ENCODE results near the gene SMTN. TPM values are rescaled to one million over a fixed set of nuclear protein-coding genes. Genes with fewer than 3 reads are reported as not detected.
A peak's percentile ranks its signal among the peaks of the same experiment; 100 is the strongest.
"Not testable (repeated sequence)": the region's sequence is repeated elsewhere in the genome, so short reads cannot be mapped to it uniquely, and the experiment has no call there.

Gene SMTN
- total RNA-seq, 6 donors from 2014 or later, result 26.1 to 104 (median 47.3) TPM

GRCh38 chr22:31056986-31057599 is 24.0 kb upstream of the SMTN start:
- 85 to 87% methylated on average over 5 of the region's 5 CpGs for WGBS, 2 donors
- Histone ChIP-seq H3K9me3 (no peaks in the 10 kb centered on the region), H3K27ac (peak overlapping the region in 1 of 4 donors; percentile 67), H3K4me1 (peaks cover 9 to 11% (median 11%) of the 10 kb centered on the region in 4 donors), H3K4me3 (no peak overlapping the region), H3K36me3 (no peaks in the 10 kb centered on the region), H3K27me3 (no peaks in the 10 kb centered on the region)
- DNase-seq, result no peak
- no peak for ATAC-seq (ENCODE audit: low FRiP score in 2 of 2)
- TF ChIP-seq CTCF (IDR thresholded peaks at IDR 0.05) (no peak), EP300 (IDR thresholded peaks at IDR 0.05) (no peak), POLR2A (IDR thresholded peaks at IDR 0.05) (no peak), POLR2AphosphoS5 (IDR thresholded peaks at IDR 0.05) (no peak)

GRCh38 chr22:31059663-31060062 is 21.5 kb upstream of the SMTN start:
- not testable (repeated sequence) for H3K9me3 ChIP-seq; H3K4me3 ChIP-seq; ATAC-seq (ENCODE audit: low FRiP score in 2 of 2); H3K36me3 ChIP-seq; H3K27me3 ChIP-seq; DNase-seq; H3K27ac ChIP-seq
- H3K4me1 ChIP-seq, result peaks cover 5 to 11% (median 9%) of the 10 kb centered on the region in 4 donors
- 67 to 78% methylated on average over 3 to 6 of the region's 6 CpGs for WGBS, 2 donors

- TF ChIP-seq POLR2AphosphoS5 (IDR thresholded peaks at IDR 0.05) (no peak), EP300 (IDR thresholded peaks at IDR 0.05) (no peak), CTCF (IDR thresholded peaks at IDR 0.05) (no peak), POLR2A (IDR thresholded peaks at IDR 0.05) (no peak)
- WGBS, 2 donors, result 80 to 83% methylated on average over 2 of the region's 2 CpGs
- ATAC-seq (ENCODE audit: low FRiP score in 2 of 2), result no peak
Observed at GRCh38 chr22:31062566-31063230, 18.4 kb upstream of the SMTN start.

GRCh38 chr22:31064369-31064768 is 16.7 kb upstream of the SMTN start:
- 94% methylated on average over 6 of the region's 6 CpGs for WGBS, 2 donors
- H3K27ac ChIP-seq, result no peak overlapping the region
- DNase-seq, result no peak
- H3K36me3 ChIP-seq, result no peaks in the 10 kb centered on the region
- ATAC-seq (ENCODE audit: low FRiP score in 2 of 2), result no peak
- no peaks in the 10 kb centered on the region for H3K4me1 ChIP-seq
- peak overlapping the region in 1 of 4 donors; percentile 1 for H3K4me3 ChIP-seq
- TF ChIP-seq CTCF (IDR thresholded peaks at IDR 0.05) (no peak), POLR2AphosphoS5 (IDR thresholded peaks at IDR 0.05) (no peak), EP300 (IDR thresholded peaks at IDR 0.05) (no peak), POLR2A (IDR thresholded peaks at IDR 0.05) (no peak)
- no peaks in the 10 kb centered on the region for H3K9me3 ChIP-seq
- no peaks in the 10 kb centered on the region for H3K27me3 ChIP-seq

More at GRCh38 chr22:31062566-31063230, 18.4 kb upstream of the SMTN start:
- no peaks in the 10 kb centered on the region for H3K27me3 ChIP-seq
- no peaks in the 10 kb centered on the region for H3K36me3 ChIP-seq
- no peak overlapping the region for H3K27ac ChIP-seq
- H3K4me3 ChIP-seq, result no peak overlapping the region
- no peaks in the 10 kb centered on the region for H3K9me3 ChIP-seq
- DNase-seq, result no peak
- H3K4me1 ChIP-seq, result no peaks in the 10 kb centered on the region

GRCh38 chr22:31068970-31069369 is 12.1 kb upstream of the SMTN start:
- Histone ChIP-seq H3K9me3 (no peaks in the 10 kb centered on the region), H3K27me3 (no peaks in the 10 kb centered on the region), H3K4me1 (no peaks in the 10 kb centered on the region), H3K27ac (no peak overlapping the region), H3K36me3 (no peaks in the 10 kb centered on the region), H3K4me3 (no peak overlapping the region)
- no peak for DNase-seq
- ATAC-seq (ENCODE audit: low FRiP score in 2 of 2), result no peak
- no peak for TF ChIP-seq CTCF (IDR thresholded peaks at IDR 0.05)
- no peak for TF ChIP-seq POLR2AphosphoS5 (IDR thresholded peaks at IDR 0.05)
- TF ChIP-seq EP300 (IDR thresholded peaks at IDR 0.05), result no peak
- TF ChIP-seq POLR2A (IDR thresholded peaks at IDR 0.05), result no peak
- 80 to 93% methylated on average over 11 of the region's 11 CpGs for WGBS, 2 donors

- not testable (repeated sequence) for H3K4me3 ChIP-seq, DNase-seq, H3K36me3 ChIP-seq, H3K9me3 ChIP-seq, H3K27ac ChIP-seq, H3K27me3 ChIP-seq, H3K4me1 ChIP-seq
- WGBS, 2 donors, result 86 to 94% methylated on average over 4 to 6 of the region's 6 CpGs
- peak in 1 of 2 donors; percentile 12 for ATAC-seq (ENCODE audit: low FRiP score in 2 of 2)
Observed at GRCh38 chr22:31069691-31070314, 11.3 kb upstream of the SMTN start.

Data from upper lobe of left lung (tissue), 6 donors.